ENCODE results near the gene MATN3. TPM values are rescaled to one million over a fixed set of nuclear protein-coding genes. Genes with fewer than 3 reads are reported as not detected.

MATN3 gene
- total and polyA plus RNA-seq, 9 of the 15 experiments (the other 6 are each of a cell fraction or from before 2014, with no cell fraction given), result not detected

- no peak for TF ChIP-seq REST (IDR thresholded peaks at IDR 0.05; ENCODE audit: borderline replicate concordance)
- no peak for TF ChIP-seq REST (CRISPR knock-in tag; IDR thresholded peaks at IDR 0.05; ENCODE audit: low read depth)
- no peak for TF ChIP-seq POLR3G (IDR thresholded peaks at IDR 0.05; ENCODE audit: extremely low read depth, insufficient read length, insufficient replicate concordance)
- TF ChIP-seq ELF2 (CRISPR knock-in tag; IDR thresholded peaks at IDR 0.05), result no peak
- TF ChIP-seq ZNF121 (CRISPR knock-in tag; conservative IDR thresholded peaks at IDR 0.05), result no peak
- no peak for TF ChIP-seq TBL1XR1 (IDR thresholded peaks at IDR 0.05; ENCODE audit: low read length in 2 of 2)
- TF ChIP-seq PTBP1 (IDR thresholded peaks at IDR 0.05; ENCODE audit: low read depth, low read length), result no peak
- no peak for TF ChIP-seq HNRNPH1 (optimal IDR thresholded peaks at IDR 0.05; ENCODE audit: low read depth, low read length)
Observed at GRCh38 chr2:20037660-20038059, 25.2 kb upstream of the MATN3 start (continued).

Measured in K562 (cell line).